Endothelial cell (in vitro differentiated cells): Measurements from ENCODE around the gene TMEM184B. TPM values are rescaled to one million over a fixed set of nuclear protein-coding genes. Genes with fewer than 3 reads are reported as not detected.

Experiments
- DNase-seq: peaks from one replicate; pipeline ENCODE4 v3.0.0; 2021; ENCODE audit warnings: low spot score
- H3K27ac Mint-ChIP-seq: one replicate; pipeline ENCODE4 v1.8.0; 2021; ENCODE audit warnings: mixed read lengths, inconsistent platforms; ENCODE audit not compliant: unreplicated experiment
- H3K27me3 Mint-ChIP-seq: one replicate; pipeline ENCODE4 v1.8.0; 2021; ENCODE audit warnings: mild to moderate bottlenecking, moderate library complexity, mixed read lengths, inconsistent platforms; ENCODE audit not compliant: unreplicated experiment
- H3K36me3 Mint-ChIP-seq: one replicate; pipeline ENCODE4 v1.8.0; 2021; ENCODE audit warnings: mild to moderate bottlenecking, low read depth, mixed read lengths, inconsistent platforms; ENCODE audit not compliant: unreplicated experiment
- H3K4me1 Mint-ChIP-seq: one replicate; pipeline ENCODE4 v1.8.0; 2021; ENCODE audit warnings: mild to moderate bottlenecking, mixed read lengths, inconsistent platforms; ENCODE audit not compliant: unreplicated experiment
- H3K4me3 Mint-ChIP-seq: one replicate; pipeline ENCODE4 v1.8.0; 2021; ENCODE audit warnings: mild to moderate bottlenecking, mixed read lengths, inconsistent platforms; ENCODE audit not compliant: unreplicated experiment
- H3K9me3 Mint-ChIP-seq: one replicate; pipeline ENCODE4 v1.8.0; 2021; ENCODE audit warnings: mixed read lengths, inconsistent platforms; ENCODE audit not compliant: unreplicated experiment
- CTCF ChIP-seq: fragments of 200-600 bp; sonication (generic); IDR thresholded peaks from one replicate; pipeline ENCODE4 v1.5.0; 2021; ENCODE audit warnings: antibody characterized with exemption; ENCODE audit not compliant: unreplicated experiment
- total RNA-seq: library from RNA; stranded (reverse); fragmentation: NEBNext Ultra II Directional; extraction: Animal tissue kit (Norgen Biotek cat#: 25700); gene quantifications from one replicate; pipeline ENCODE4 v1.2.1, GENCODE V29; 2021; ENCODE audit not compliant: unreplicated experiment

TMEM184B gene
- total RNA-seq, 1 donor from 2014 or later = 59.8 TPM

GRCh38 chr22:38248280-38248679 lies 24.5 kb downstream of the TMEM184B start:
- no peak for TF ChIP-seq CTCF
- H3K9me3 Mint-ChIP-seq = no peaks in the 10 kb centered on the region
- no peak overlapping the region for H3K4me3 Mint-ChIP-seq
- no peak for DNase-seq
- H3K36me3 Mint-ChIP-seq = peaks cover 24% of the 10 kb centered on the region
- no peaks in the 10 kb centered on the region for H3K4me1 Mint-ChIP-seq
- H3K27ac Mint-ChIP-seq = no peak overlapping the region
- H3K27me3 Mint-ChIP-seq = peaks cover 17% of the 10 kb centered on the region

GRCh38 chr22:38247713-38248112 lies 25.1 kb downstream of the TMEM184B start:
- no peaks in the 10 kb centered on the region for H3K9me3 Mint-ChIP-seq
- no peak overlapping the region for H3K27ac Mint-ChIP-seq
- H3K4me3 Mint-ChIP-seq = no peak overlapping the region
- TF ChIP-seq CTCF = no peak
- no peaks in the 10 kb centered on the region for H3K4me1 Mint-ChIP-seq
- peaks cover 24% of the 10 kb centered on the region for H3K36me3 Mint-ChIP-seq
- DNase-seq = no peak
- H3K27me3 Mint-ChIP-seq = peaks cover 17% of the 10 kb centered on the region

DNA sequence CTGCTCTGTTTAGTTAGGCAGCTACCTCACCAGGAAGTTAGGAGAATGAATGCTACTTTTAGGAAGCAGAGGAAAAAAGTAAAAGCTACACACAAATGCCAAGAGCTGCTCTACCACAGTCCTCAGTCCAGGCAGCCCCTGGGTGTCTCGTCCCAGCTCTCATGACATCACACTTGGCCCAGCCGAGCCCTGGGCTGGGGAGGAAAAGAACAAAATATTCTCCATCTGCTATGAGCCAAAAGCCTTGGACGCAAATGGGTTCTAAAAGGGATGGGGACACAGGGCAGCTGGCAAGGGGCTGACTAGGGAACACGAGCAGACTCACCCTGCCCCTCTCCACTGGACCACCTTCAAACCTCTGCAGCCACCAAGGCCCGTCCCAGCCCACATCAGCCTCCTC lies 26.1 kb downstream of the TMEM184B start:
- DNase-seq = no peak
- Mint-ChIP-seq H3K4me3 (no peak overlapping the region), H3K27me3 (peaks cover 17% of the 10 kb centered on the region), H3K9me3 (no peaks in the 10 kb centered on the region), H3K4me1 (no peaks in the 10 kb centered on the region), H3K36me3 (peaks cover 24% of the 10 kb centered on the region), H3K27ac (no peak overlapping the region)
- TF ChIP-seq CTCF = no peak

DNA sequence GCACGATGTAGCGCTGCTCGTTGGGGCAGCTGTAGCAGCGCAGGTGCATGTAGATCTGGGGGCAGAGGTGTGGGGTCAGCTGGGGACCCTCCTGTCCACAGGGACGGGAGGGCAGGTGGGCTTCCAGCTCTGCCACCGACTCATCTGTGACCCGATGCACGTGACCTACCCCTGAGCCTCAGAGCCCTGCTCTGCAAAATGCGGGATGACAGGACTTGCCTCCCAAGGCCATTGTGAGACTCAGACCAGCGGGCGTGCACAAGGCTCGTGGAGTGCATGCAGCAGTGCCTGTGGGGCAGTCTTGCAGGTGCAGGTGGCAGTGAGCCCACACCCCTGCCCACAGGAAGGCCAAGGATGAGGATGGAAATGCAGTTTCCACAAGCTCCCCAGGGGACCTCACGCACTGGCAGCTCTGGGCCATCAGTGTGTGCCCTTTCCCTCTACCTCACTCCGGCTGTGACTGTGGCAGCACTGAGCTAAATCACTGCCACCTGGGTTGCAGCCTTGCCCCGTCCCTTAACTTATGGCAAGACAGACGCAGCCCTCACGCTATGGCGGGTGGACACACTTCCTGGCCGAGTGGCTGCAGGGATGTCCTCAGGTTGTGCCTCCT lies 26.7 kb downstream of the TMEM184B start:
- Mint-ChIP-seq H3K27ac (no peak overlapping the region), H3K9me3 (no peaks in the 10 kb centered on the region), H3K36me3 (peaks cover 24% of the 10 kb centered on the region), H3K4me1 (peaks cover under 1% of the 10 kb centered on the region), H3K27me3 (peaks cover 18% of the 10 kb centered on the region), H3K4me3 (no peak overlapping the region)
- no peak for TF ChIP-seq CTCF
- no peak for DNase-seq

DNA sequence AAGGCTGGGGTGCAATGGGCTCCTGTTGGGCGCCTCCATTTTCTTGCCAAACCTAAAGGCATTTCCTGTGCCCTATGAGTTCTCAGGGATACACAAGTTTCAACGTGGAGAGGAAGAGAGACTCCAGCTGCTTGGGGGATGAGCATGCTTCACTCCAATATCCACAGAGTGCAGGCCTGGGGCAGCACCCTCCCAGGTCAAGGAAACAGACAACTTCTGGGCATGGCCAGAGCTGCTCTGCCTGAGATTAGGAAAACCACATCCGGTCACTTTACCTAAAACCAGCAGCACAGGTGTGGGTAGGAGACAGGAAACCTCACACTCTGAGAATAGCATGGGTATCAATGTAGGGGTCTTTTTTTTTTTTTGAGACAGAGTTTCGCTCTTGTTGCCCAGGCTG lies 28.7 kb downstream of the TMEM184B start:
- H3K27ac Mint-ChIP-seq = no peak overlapping the region
- DNase-seq = no peak
- no peaks in the 10 kb centered on the region for H3K9me3 Mint-ChIP-seq
- H3K4me1 Mint-ChIP-seq = peaks cover 6% of the 10 kb centered on the region
- no peak overlapping the region for H3K4me3 Mint-ChIP-seq
- no peak for TF ChIP-seq CTCF
- peaks cover 16% of the 10 kb centered on the region for H3K27me3 Mint-ChIP-seq
- peaks cover 16% of the 10 kb centered on the region for H3K36me3 Mint-ChIP-seq
